ENCODE measurements around the gene UGT1A4.

UGT1A4 gene

GRCh38 chr2:233778030-233778429 lies 59.5 kb downstream of the UGT1A4 start, which contains the start of gene MROH2A:
Gene MROH2A (plus strand): TSS chr2:233778330. CDS start chr2:233779359, 1,029 bp downstream.
- no peaks in the 10 kb centered on the region for H3K4me1 ChIP-seq (ENCODE audit: control insufficient read depth in 5 of 5, insufficient read depth in 5 of 5, low read length in 5 of 5)
- no peaks in the 10 kb centered on the region for H3K36me3 ChIP-seq (ENCODE audit: control insufficient read depth in 5 of 5, insufficient read depth in 5 of 5, low read length in 5 of 5)
- no peak within 1 kb of the TSS for H3K4me3 ChIP-seq (ENCODE audit: low read depth in 1 of 5, low read length in 5 of 5)
- H3K9me3 ChIP-seq (ENCODE audit: control insufficient read depth in 5 of 5, low read length in 5 of 5): peaks cover 5 to 13% (median 8%) of the 10 kb centered on the region in 5 donors
- no peaks in the 10 kb centered on the region for H3K27me3 ChIP-seq (ENCODE audit: control insufficient read depth in 5 of 5, insufficient read depth in 4 of 5, low read length in 5 of 5)
- no peak within 1 kb of the TSS for H3K9ac ChIP-seq (ENCODE audit: low read length in 5 of 5)
- H3K27ac ChIP-seq (ENCODE audit: low read depth, low read length): no peak within 1 kb of the TSS

DNA sequence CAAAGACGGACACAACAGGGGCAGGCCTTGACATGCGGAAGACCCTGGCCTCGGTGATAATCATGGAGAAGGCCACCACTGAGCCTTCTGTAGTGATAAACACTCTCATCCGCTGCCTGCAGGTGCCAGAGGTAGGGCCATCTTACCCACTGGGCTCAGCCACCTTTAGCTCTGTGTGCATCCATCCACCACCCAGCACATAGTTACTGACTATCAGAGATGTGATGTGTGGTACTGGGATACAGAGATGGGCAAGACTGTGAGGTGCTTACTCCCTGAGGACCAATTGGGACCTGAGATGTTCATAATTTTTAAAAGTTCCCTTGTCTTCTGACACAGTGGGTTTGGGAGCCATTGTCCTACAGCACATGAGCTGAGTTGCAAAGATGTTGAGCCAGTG lies 61.2 kb downstream of the UGT1A4 start:
- no peaks in the 10 kb centered on the region for H3K36me3 ChIP-seq (ENCODE audit: control insufficient read depth in 5 of 5, insufficient read depth in 5 of 5, low read length in 5 of 5)
- no peak overlapping the region for H3K9ac ChIP-seq (ENCODE audit: low read length in 5 of 5)
- H3K27me3 ChIP-seq (ENCODE audit: control insufficient read depth in 5 of 5, insufficient read depth in 4 of 5, low read length in 5 of 5): no peaks in the 10 kb centered on the region
- no peak overlapping the region for H3K27ac ChIP-seq (ENCODE audit: low read depth, low read length)
- H3K4me1 ChIP-seq (ENCODE audit: control insufficient read depth in 5 of 5, insufficient read depth in 5 of 5, low read length in 5 of 5): no peaks in the 10 kb centered on the region
- peaks cover 5 to 13% (median 8%) of the 10 kb centered on the region in 5 donors for H3K9me3 ChIP-seq (ENCODE audit: control insufficient read depth in 5 of 5, low read length in 5 of 5)
- H3K4me3 ChIP-seq (ENCODE audit: low read depth in 1 of 5, low read length in 5 of 5): no peak overlapping the region

- no peaks in the 10 kb centered on the region for H3K4me1 ChIP-seq (ENCODE audit: control insufficient read depth in 5 of 5, insufficient read depth in 5 of 5, low read length in 5 of 5)
- no peaks in the 10 kb centered on the region for H3K27me3 ChIP-seq (ENCODE audit: control insufficient read depth in 5 of 5, insufficient read depth in 4 of 5, low read length in 5 of 5)
- no peaks in the 10 kb centered on the region for H3K36me3 ChIP-seq (ENCODE audit: control insufficient read depth in 5 of 5, insufficient read depth in 5 of 5, low read length in 5 of 5)
- H3K9me3 ChIP-seq (ENCODE audit: control insufficient read depth in 5 of 5, low read length in 5 of 5): peaks cover 5 to 9% (median 8%) of the 10 kb centered on the region in 5 donors
- H3K27ac ChIP-seq (ENCODE audit: low read depth, low read length): no peak overlapping the region
- H3K4me3 ChIP-seq (ENCODE audit: low read depth in 1 of 5, low read length in 5 of 5): no peak overlapping the region
- H3K9ac ChIP-seq (ENCODE audit: low read length in 5 of 5): no peak overlapping the region
Observed at GRCh38 chr2:233780771-233781170, 62.2 kb downstream of the UGT1A4 start.

DNA sequence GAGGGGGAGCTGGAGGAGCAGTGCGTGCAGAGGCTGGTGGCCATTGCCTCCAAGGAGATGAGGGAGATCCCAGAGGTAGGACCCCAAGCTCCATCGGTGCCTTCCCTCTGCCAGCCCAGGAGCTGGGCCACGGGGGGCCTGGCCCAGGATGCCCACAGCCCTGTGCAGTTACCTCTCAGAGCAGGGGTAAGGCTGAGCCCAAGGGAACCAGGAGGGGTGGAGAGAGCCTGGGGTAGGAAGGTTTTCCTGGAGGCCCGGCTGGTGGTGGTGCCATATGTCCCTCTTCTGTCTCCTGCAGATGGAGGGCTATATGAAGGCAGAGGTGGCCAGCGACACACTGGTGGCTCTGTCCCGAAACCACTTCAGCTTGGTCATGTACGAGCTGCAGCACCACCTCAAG lies 71.0 kb downstream of the UGT1A4 start:
- H3K27me3 ChIP-seq (ENCODE audit: control insufficient read depth in 5 of 5, insufficient read depth in 4 of 5, low read length in 5 of 5): peaks cover 0 to 3% (median 0%) of the 10 kb centered on the region in 5 donors
- no peak overlapping the region for H3K9ac ChIP-seq (ENCODE audit: low read length in 5 of 5)
- H3K4me3 ChIP-seq (ENCODE audit: low read depth in 1 of 5, low read length in 5 of 5): peak overlapping the region in 1 of 5 donors; percentile 26
- H3K4me1 ChIP-seq (ENCODE audit: control insufficient read depth in 5 of 5, insufficient read depth in 5 of 5, low read length in 5 of 5): no peaks in the 10 kb centered on the region
- H3K27ac ChIP-seq (ENCODE audit: low read depth, low read length): no peak overlapping the region
- H3K36me3 ChIP-seq (ENCODE audit: control insufficient read depth in 5 of 5, insufficient read depth in 5 of 5, low read length in 5 of 5): no peaks in the 10 kb centered on the region
- H3K9me3 ChIP-seq (ENCODE audit: control insufficient read depth in 5 of 5, low read length in 5 of 5): no peaks in the 10 kb centered on the region

DNA sequence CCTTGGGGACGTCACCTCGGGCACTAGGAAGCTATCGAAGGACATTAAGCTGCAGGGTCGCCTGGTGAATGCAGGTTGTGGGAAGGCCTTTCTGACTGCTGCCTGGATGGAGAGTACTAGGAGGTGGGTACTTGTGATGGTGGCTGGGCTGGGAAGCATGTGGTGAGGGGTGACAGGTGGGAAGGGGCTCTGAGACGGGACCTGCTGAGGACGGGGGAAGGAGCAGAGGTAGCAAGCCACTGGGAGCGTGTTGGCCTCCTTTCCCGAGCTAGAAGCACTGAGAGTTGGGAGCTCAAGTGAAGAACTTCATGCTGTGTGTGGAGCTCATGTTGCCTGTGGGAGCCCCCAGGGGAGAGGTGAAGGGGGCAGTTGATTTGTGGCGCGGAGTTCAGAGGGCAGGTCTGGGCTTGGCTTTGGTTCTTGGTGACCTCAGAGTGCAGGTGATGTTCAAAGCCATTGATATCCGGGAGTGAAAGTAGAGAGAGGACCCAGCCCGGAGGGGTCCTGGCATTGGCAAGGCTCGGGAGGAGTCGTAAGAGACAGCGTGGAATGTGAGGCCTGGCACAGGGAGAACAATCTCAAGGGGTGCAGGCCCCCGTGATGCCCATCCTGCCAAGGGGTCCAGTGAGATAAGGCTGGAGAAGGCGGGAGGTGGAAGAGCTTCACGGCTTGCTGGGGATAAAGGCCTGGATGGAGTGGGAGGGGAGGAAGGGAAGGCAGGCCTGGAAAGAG lies 72.8 kb downstream of the UGT1A4 start:
- no peak overlapping the region for H3K9ac ChIP-seq (ENCODE audit: low read length in 5 of 5)
- no peaks in the 10 kb centered on the region for H3K4me1 ChIP-seq (ENCODE audit: control insufficient read depth in 5 of 5, insufficient read depth in 5 of 5, low read length in 5 of 5)
- H3K27ac ChIP-seq (ENCODE audit: low read depth, low read length): no peak overlapping the region
- no peak overlapping the region for H3K4me3 ChIP-seq (ENCODE audit: low read depth in 1 of 5, low read length in 5 of 5)
- H3K9me3 ChIP-seq (ENCODE audit: control insufficient read depth in 5 of 5, low read length in 5 of 5): no peaks in the 10 kb centered on the region
- H3K36me3 ChIP-seq (ENCODE audit: control insufficient read depth in 5 of 5, insufficient read depth in 5 of 5, low read length in 5 of 5): no peaks in the 10 kb centered on the region
- peaks cover 0 to 3% (median 0%) of the 10 kb centered on the region in 5 donors for H3K27me3 ChIP-seq (ENCODE audit: control insufficient read depth in 5 of 5, insufficient read depth in 4 of 5, low read length in 5 of 5)

DNA sequence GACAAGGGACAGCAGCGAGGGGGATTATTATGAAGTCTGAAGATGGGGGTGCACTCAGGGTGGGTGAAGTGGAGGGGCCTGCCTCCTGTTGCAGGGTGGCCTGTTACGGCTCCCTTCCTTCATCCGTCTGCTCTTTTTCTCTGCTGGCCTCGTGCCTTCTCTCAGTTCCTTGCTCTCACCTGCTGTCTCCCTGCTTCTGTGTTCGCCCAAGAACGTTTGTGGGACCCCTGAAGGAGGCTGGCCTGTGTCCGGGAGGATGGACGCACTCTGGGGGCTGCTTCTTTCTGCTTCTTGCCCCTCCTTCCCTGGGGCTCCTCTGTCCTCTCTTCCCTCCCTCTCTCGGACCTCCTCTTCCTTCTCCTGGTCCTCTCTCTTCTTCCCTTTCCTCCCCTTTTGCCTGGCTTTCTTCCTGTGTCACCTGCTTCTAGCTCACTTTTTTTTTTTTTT lies 73.4 kb downstream of the UGT1A4 start:
- Histone ChIP-seq H3K4me3 (ENCODE audit: low read depth in 1 of 5, low read length in 5 of 5) (no peak overlapping the region), H3K27me3 (ENCODE audit: control insufficient read depth in 5 of 5, insufficient read depth in 4 of 5, low read length in 5 of 5) (peaks cover 0 to 3% (median 0%) of the 10 kb centered on the region in 5 donors), H3K4me1 (ENCODE audit: control insufficient read depth in 5 of 5, insufficient read depth in 5 of 5, low read length in 5 of 5) (no peaks in the 10 kb centered on the region), H3K9ac (ENCODE audit: low read length in 5 of 5) (no peak overlapping the region), H3K9me3 (ENCODE audit: control insufficient read depth in 5 of 5, low read length in 5 of 5) (no peaks in the 10 kb centered on the region), H3K27ac (ENCODE audit: low read depth, low read length) (no peak overlapping the region), H3K36me3 (ENCODE audit: control insufficient read depth in 5 of 5, insufficient read depth in 5 of 5, low read length in 5 of 5) (no peaks in the 10 kb centered on the region)

DNA sequence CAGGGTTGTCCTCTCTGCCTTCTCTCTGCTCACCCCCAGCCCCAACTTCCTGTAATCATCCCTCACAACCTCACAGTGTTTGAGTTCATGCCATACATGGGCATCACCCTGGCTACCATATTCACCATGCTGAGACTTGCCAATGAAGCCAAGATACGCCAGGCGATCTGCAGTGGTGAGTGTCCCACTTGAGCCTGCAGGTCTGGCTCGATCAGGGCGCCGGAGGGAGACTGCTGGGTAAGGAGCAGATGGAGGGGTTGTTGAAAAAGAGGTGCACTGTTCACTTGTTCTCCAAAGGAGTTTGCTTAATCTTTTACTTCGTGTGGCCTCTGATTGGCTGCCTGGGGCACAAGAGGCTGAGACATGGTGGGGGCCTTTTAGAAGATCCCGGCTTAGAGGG lies 74.2 kb downstream of the UGT1A4 start:
- Histone ChIP-seq H3K36me3 (ENCODE audit: control insufficient read depth in 5 of 5, insufficient read depth in 5 of 5, low read length in 5 of 5) (no peaks in the 10 kb centered on the region), H3K27ac (ENCODE audit: low read depth, low read length) (no peak overlapping the region), H3K9me3 (ENCODE audit: control insufficient read depth in 5 of 5, low read length in 5 of 5) (no peaks in the 10 kb centered on the region), H3K4me3 (ENCODE audit: low read depth in 1 of 5, low read length in 5 of 5) (no peak overlapping the region), H3K9ac (ENCODE audit: low read length in 5 of 5) (no peak overlapping the region), H3K4me1 (ENCODE audit: control insufficient read depth in 5 of 5, insufficient read depth in 5 of 5, low read length in 5 of 5) (no peaks in the 10 kb centered on the region), H3K27me3 (ENCODE audit: control insufficient read depth in 5 of 5, insufficient read depth in 4 of 5, low read length in 5 of 5) (peaks cover 0 to 3% (median 0%) of the 10 kb centered on the region in 5 donors)

GRCh38 chr2:233793465-233794127 lies 75.1 kb downstream of the UGT1A4 start:
- Histone ChIP-seq H3K4me3 (ENCODE audit: low read depth in 1 of 5, low read length in 5 of 5) (no peak overlapping the region), H3K36me3 (ENCODE audit: control insufficient read depth in 5 of 5, insufficient read depth in 5 of 5, low read length in 5 of 5) (no peaks in the 10 kb centered on the region), H3K4me1 (ENCODE audit: control insufficient read depth in 5 of 5, insufficient read depth in 5 of 5, low read length in 5 of 5) (no peaks in the 10 kb centered on the region), H3K27me3 (ENCODE audit: control insufficient read depth in 5 of 5, insufficient read depth in 4 of 5, low read length in 5 of 5) (peaks cover 0 to 3% (median 0%) of the 10 kb centered on the region in 5 donors), H3K27ac (ENCODE audit: low read depth, low read length) (no peak overlapping the region), H3K9me3 (ENCODE audit: control insufficient read depth in 5 of 5, low read length in 5 of 5) (no peaks in the 10 kb centered on the region), H3K9ac (ENCODE audit: low read length in 5 of 5) (no peak overlapping the region)

GRCh38 chr2:233794128-233794658 lies 75.7 kb downstream of the UGT1A4 start:
- H3K36me3 ChIP-seq (ENCODE audit: control insufficient read depth in 5 of 5, insufficient read depth in 5 of 5, low read length in 5 of 5): no peaks in the 10 kb centered on the region
- no peak overlapping the region for H3K4me3 ChIP-seq (ENCODE audit: low read depth in 1 of 5, low read length in 5 of 5)
- H3K4me1 ChIP-seq (ENCODE audit: control insufficient read depth in 5 of 5, insufficient read depth in 5 of 5, low read length in 5 of 5): no peaks in the 10 kb centered on the region
- no peak overlapping the region for H3K9ac ChIP-seq (ENCODE audit: low read length in 5 of 5)
- H3K27ac ChIP-seq (ENCODE audit: low read depth, low read length): no peak overlapping the region
- H3K27me3 ChIP-seq (ENCODE audit: control insufficient read depth in 5 of 5, insufficient read depth in 4 of 5, low read length in 5 of 5): peaks cover 0 to 3% (median 0%) of the 10 kb centered on the region in 5 donors
- no peaks in the 10 kb centered on the region for H3K9me3 ChIP-seq (ENCODE audit: control insufficient read depth in 5 of 5, low read length in 5 of 5)

DNA sequence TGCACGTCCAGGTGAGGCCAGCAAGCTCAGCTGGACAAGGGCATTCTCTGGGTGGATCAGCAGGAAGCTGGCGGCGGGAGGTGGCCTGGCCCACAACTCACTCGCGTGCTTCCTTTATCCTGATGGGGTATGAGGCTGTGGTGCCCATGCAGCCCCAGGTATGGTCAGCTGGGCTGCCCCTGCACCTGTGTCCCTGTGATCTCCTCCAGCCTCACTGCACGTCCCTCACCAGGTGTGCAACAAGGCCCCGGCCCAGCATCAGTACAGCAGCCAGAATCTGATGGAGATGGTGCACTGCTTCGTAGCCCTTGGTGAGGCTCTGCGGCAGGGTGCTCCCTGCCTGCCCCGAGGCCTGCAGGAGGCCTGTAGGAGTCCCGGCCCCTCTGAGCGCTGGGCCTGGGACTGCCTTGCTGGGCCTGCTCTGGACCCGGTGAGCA lies 77.2 kb downstream of the UGT1A4 start:
- Histone ChIP-seq H3K4me1 (ENCODE audit: control insufficient read depth in 5 of 5, insufficient read depth in 5 of 5, low read length in 5 of 5) (no peaks in the 10 kb centered on the region), H3K27me3 (ENCODE audit: control insufficient read depth in 5 of 5, insufficient read depth in 4 of 5, low read length in 5 of 5) (peaks cover 0 to 3% (median 3%) of the 10 kb centered on the region in 5 donors), H3K9me3 (ENCODE audit: control insufficient read depth in 5 of 5, low read length in 5 of 5) (no peaks in the 10 kb centered on the region), H3K9ac (ENCODE audit: low read length in 5 of 5) (no peak overlapping the region), H3K27ac (ENCODE audit: low read depth, low read length) (no peak overlapping the region), H3K4me3 (ENCODE audit: low read depth in 1 of 5, low read length in 5 of 5) (no peak overlapping the region), H3K36me3 (ENCODE audit: control insufficient read depth in 5 of 5, insufficient read depth in 5 of 5, low read length in 5 of 5) (no peaks in the 10 kb centered on the region)
